Measurements from ENCODE around the gene GPX4. TPM values are rescaled to one million over a fixed set of nuclear protein-coding genes. Genes with fewer than 3 reads are reported as not detected.
A peak's percentile ranks its signal among the peaks of the same experiment; 100 is the strongest.

Gene GPX4
- total and polyA plus RNA-seq, 9 of the 15 experiments (the other 6 are each of a cell fraction or from before 2014, with no cell fraction given), result 61.4 to 661 (median 349) TPM

- ChIA-PET POLR2A (interaction anchor here (0.6 to 1.9 kb wide), 10 partner anchors 9 to 202 kb away, joined by 3 to 6 read pairs (median 4); partner anchors contain the start of genes ABCA7, CIRBP and RNU6-2), CTCF (ENCODE audit: low intra/inter-chr PET ratio) (no interaction called here)
- peak; percentile 45 for ATAC-seq
- no TSS peak for BruUV-seq (replicated peaks)
- H2AFZ ChIP-seq (ENCODE audit: low read depth, low read length), result peak within 1 kb of the TSS; percentile 41; the same call in 1 of the 2 replicates
- peak within 1 kb of the TSS; percentile 72 for H3K4me2 ChIP-seq (ENCODE audit: insufficient read depth, low read length)
- no peaks in the 10 kb centered on the region for H3K27me3 ChIP-seq (ENCODE audit: control insufficient read depth in 2 of 2, insufficient read depth in 2 of 2, low read length in 2 of 2)
- H3K9me1 ChIP-seq (ENCODE audit: control insufficient read depth, insufficient read depth, low read length), result no peaks in the 10 kb centered on the region
- H3K27ac ChIP-seq (ENCODE audit: extremely low read depth, low read depth, low read length), result no peak within 1 kb of the TSS
- peaks cover 11% of the 10 kb centered on the region; the same call in 2 of the 3 replicates for H3K36me3 ChIP-seq (ENCODE audit: control insufficient read depth, insufficient read depth, low read length)
- WGBS (ENCODE audit: insufficient coverage, low coverage, missing lambda C conversion rate), result 24% methylated on average over 17 of the region's 61 CpGs
- H3K9me3 ChIP-seq (replicated peaks; ENCODE audit: control insufficient read depth, insufficient read depth, low read depth, low read length), result no peaks in the 10 kb centered on the region
- intact Hi-C loops (cut with micrococcal nuclease) (no loop called here), in situ Hi-C loops (cut with MboI) (no loop called here)
- H4K20me1 ChIP-seq (replicated peaks; ENCODE audit: control insufficient read depth, insufficient read depth, low read length), result no peaks in the 10 kb centered on the region
- no peak for FAIRE-seq
- H3K4me3 ChIP-seq, result peak within 1 kb of the TSS; percentile 40
- no peaks in the 10 kb centered on the region for H3K79me2 ChIP-seq (ENCODE audit: control insufficient read depth, insufficient read depth, low read length)
- peak within 1 kb of the TSS; percentile 16 to 90; a peak in 3 of 4 replicates for H3K9ac ChIP-seq (ENCODE audit: insufficient read depth in 1 of 2, low read depth in 2 of 2, low read length in 2 of 2)
- peaks cover 9 to 90% of the 10 kb centered on the region in 2 experiments for H3K4me1 ChIP-seq (replicated peaks in 1 of 2; ENCODE audit: control insufficient read depth in 2 of 2, insufficient read depth in 2 of 2, low read length in 2 of 2)
- DNase-seq (ENCODE audit: extremely low read depth in 1 of 4, low spot score in 3 of 4), result peak; percentile 59 to 83 (median 78)
- TF ChIP-seq ARID4B (CRISPR knock-in tag; IDR thresholded peaks at IDR 0.05) (peak; percentile 56; the same call in 1 of the 2 replicates), SRF (CRISPR knock-in tag; IDR thresholded peaks at IDR 0.05) (no peak), CREB3 (tag; conservative IDR thresholded peaks at IDR 0.05; ENCODE audit: low read depth) (no peak), ETV5 (CRISPR knock-in tag; IDR thresholded peaks at IDR 0.05; ENCODE audit: low read depth) (no peak), ZSCAN32 (CRISPR knock-in tag; IDR thresholded peaks at IDR 0.05) (no peak), ZBTB1 (CRISPR knock-in tag; IDR thresholded peaks at IDR 0.05; ENCODE audit: borderline replicate concordance, low read depth) (no peak), CBFA2T3 (IDR thresholded peaks at IDR 0.05) (no peak), KDM5B (IDR thresholded peaks at IDR 0.05; ENCODE audit: insufficient replicate concordance, low read depth, low read length) (no peak)
- TF ChIP-seq, protein P1, sequence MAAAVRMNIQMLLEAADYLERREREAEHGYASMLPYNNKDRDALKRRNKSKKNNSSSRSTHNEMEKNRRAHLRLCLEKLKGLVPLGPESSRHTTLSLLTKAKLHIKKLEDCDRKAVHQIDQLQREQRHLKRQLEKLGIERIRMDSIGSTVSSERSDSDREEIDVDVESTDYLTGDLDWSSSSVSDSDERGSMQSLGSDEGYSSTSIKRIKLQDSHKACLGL (CRISPR knock-in tag; IDR thresholded peaks at IDR 0.05; ENCODE audit: borderline replicate concordance, poor library complexity, severe bottlenecking), result no peak
- TF ChIP-seq, protein P2, sequence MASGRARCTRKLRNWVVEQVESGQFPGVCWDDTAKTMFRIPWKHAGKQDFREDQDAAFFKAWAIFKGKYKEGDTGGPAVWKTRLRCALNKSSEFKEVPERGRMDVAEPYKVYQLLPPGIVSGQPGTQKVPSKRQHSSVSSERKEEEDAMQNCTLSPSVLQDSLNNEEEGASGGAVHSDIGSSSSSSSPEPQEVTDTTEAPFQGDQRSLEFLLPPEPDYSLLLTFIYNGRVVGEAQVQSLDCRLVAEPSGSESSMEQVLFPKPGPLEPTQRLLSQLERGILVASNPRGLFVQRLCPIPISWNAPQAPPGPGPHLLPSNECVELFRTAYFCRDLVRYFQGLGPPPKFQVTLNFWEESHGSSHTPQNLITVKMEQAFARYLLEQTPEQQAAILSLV (tag; IDR thresholded peaks at IDR 0.05), result no peak
- TF ChIP-seq, protein P3, sequence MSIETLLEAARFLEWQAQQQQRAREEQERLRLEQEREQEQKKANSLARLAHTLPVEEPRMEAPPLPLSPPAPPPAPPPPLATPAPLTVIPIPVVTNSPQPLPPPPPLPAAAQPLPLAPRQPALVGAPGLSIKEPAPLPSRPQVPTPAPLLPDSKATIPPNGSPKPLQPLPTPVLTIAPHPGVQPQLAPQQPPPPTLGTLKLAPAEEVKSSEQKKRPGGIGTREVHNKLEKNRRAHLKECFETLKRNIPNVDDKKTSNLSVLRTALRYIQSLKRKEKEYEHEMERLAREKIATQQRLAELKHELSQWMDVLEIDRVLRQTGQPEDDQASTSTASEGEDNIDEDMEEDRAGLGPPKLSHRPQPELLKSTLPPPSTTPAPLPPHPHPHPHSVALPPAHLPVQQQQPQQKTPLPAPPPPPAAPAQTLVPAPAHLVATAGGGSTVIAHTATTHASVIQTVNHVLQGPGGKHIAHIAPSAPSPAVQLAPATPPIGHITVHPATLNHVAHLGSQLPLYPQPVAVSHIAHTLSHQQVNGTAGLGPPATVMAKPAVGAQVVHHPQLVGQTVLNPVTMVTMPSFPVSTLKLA (conservative IDR thresholded peaks at IDR 0.05), result peak; percentile 52 to 84; a peak in 3 of 4 replicates
Observed at GRCh38 chr19:1066748-1067340, 37.0 kb upstream of the GPX4 start, which contains the start of gene ARHGAP45. Gene ARHGAP45 (plus strand): TSS chr19:1067167. CDS start chr19:1067406, 239 bp downstream.
